Adipose tissue (tissue), 3 donors: ENCODE data around the gene ITPRID1. TPM values are rescaled to one million over a fixed set of nuclear protein-coding genes. Genes with fewer than 3 reads are reported as not detected.
"Not testable (repeated sequence)": the region's sequence is repeated elsewhere in the genome, so short reads cannot be mapped to it uniquely, and the experiment has no call there.

ENCODE experiments used
- H3K27ac ChIP-seq: one replicate; pipeline ENCODE4 v1.5.1; 2013; ENCODE audit warnings: low read depth, low read length
- WGBS, 3 donors: extraction: QIAGEN DNeasy Blood & Tissue Kit; methylation state at CpG; one replicate each; pipeline ENCODE4 v1.1.7; 2013; 5-methylcytosine and 5-hydroxymethylcytosine counted together
- polyA plus RNA-seq, 3 donors: library from polyadenylated mRNA; stranded (reverse); fragments of 200-250 nt; gene quantifications; one replicate each; pipeline ENCODE4 v1.2.3, GENCODE V29; 2013
- donor health status: healthy with polysubstance abuse.
- donor health status: Bipolar disorder and iron deficiency.
- donor health status: healthy.

ITPRID1 gene
- polyA plus RNA-seq: not detected

DNA sequence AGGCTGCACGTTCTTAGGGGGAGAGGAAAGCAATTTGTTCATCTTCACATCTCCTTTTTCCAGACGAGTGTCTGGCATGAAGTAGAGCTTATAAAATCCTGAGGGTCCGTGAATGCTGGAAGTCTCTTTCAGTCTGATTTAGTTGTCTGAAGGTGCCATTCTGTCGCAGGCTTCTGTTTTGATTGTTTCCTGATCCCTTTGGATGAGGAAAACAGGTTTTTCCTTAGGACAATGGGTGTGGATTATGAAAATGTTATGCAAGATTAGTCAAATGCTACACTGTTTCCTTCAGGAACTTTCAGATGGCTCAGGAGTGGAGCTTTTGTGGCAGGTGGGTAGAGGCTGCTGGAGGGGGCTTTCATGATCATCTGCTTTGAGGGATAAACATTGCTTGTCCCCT lies at the start of gene ITPRID1:
TSS of gene ITPRID1 (plus strand) at position 301 of the 400 bp plus-strand sequence. CDS start 38,935 bp downstream, outside the sequence.
- WGBS, 3 donors: 59 to 63% (median 62%) methylated on average over 4 of the region's 4 CpGs
- no peak within 1 kb of the TSS for H3K27ac ChIP-seq

DNA sequence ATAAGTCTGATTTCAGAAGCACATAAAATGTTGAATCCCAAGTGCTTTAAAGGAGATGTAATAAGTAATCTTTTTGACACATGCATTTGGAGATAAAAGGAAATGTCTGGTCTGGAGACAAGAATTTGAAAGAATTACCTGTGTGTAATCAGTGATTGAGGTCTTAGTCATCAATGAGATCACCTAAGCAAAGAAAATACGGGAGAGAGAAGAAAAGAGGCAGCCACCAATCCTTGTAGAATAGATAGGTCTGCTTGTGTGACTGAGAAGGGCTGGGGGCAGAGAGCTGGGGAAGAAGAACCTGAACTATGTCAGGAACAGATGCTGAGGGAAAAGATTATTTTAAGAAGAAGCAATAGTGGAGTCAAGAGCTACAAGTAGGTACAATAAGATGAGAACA lies 49.3 kb upstream of the ITPRID1 start:
- 25 to 76% (median 63%) methylated on average over 1 of the region's 1 CpG for WGBS, 3 donors
- H3K27ac ChIP-seq: no peak overlapping the region

DNA sequence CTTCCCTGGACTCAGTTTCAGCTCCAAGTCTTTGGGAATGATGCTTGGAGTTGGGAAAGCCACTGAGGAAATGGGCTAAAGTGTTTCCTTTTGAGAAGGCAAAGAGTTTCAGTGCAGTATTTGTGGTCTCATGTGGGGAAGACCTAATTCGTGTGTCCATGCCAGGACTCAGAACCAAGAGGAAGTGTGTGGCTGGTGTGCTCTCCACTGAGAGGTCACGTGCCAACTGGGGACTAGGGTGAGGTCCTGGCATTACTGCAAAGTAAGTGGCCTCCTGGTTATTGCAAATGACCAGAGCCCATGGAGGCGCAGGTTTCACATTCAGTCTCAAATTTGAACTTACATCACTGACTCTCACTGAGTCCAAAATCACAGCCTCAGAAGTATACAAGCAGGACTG lies 48.6 kb upstream of the ITPRID1 start:
- 49 to 55% (median 49%) methylated on average over 3 of the region's 3 CpGs for WGBS, 3 donors

DNA sequence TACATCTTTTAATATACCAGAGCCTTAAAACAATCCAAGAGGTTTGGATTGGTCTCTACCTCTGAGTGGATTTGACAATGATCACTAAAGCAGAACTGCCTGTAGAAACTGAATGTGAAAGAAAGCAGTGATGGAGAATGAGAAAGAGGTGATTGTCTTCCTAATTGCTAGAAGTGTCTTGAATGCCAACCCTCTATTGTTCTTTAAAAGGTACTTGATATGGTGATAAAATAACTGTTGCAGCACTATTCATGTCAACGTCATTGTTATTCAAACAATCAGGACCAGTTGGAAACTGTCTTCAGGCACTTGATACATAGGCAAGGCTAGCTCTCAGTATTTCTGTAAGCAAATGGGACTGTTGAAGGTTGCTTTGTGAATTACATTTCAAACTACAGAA lies 47.9 kb upstream of the ITPRID1 start:
- 31 to 45% (median 36%) methylated on average over 1 of the region's 1 CpG for WGBS, 3 donors
- no peak overlapping the region for H3K27ac ChIP-seq

More for the DNA sequence above, 48.6 kb upstream of the ITPRID1 start:
- H3K27ac ChIP-seq: no peak overlapping the region

DNA sequence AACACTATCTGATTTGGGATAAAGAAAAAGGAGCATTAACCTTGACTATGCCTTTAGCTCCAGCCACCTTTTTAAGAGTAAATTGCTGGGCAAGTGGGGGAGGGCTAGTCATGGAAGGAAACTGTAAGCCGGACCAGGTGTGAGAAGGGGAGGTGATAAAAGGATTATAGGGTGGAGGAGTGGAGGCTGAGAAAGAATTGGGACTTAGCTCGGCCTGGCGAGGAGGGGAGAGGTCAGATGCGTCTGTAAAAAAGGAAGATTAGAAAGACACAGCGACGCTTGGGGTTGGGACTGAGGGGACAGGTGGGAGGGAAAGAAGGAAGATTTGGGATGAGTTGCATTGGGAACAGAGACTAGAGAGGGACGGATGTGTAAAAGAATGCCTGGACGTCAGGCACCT lies 43.0 kb upstream of the ITPRID1 start:
- WGBS, 3 donors: 58 to 69% (median 66%) methylated on average over 8 of the region's 8 CpGs
- H3K27ac ChIP-seq: not testable (repeated sequence)

DNA sequence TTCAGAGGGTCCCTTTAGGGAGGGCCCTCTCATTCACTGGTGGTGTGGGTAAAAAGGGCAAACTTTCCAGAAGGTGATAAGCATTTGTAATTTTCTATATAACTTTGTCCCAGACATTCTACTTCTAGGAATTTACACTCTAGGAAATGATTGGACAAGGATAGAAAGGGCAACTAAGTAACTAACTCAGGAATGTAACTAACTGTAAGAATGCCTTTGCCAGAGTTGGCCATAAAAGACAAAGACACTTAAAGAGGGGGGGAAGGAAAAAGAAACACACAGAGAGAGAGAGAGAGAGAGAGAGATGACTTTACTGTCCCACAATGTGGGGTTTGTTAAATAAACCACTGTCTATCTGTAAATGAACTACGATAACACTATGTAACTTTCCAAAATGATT lies 38.5 kb upstream of the ITPRID1 start:
- WGBS, 3 donors: 57 to 74% (median 67%) methylated on average over 1 of the region's 1 CpG
- H3K27ac ChIP-seq: no peak overlapping the region

DNA sequence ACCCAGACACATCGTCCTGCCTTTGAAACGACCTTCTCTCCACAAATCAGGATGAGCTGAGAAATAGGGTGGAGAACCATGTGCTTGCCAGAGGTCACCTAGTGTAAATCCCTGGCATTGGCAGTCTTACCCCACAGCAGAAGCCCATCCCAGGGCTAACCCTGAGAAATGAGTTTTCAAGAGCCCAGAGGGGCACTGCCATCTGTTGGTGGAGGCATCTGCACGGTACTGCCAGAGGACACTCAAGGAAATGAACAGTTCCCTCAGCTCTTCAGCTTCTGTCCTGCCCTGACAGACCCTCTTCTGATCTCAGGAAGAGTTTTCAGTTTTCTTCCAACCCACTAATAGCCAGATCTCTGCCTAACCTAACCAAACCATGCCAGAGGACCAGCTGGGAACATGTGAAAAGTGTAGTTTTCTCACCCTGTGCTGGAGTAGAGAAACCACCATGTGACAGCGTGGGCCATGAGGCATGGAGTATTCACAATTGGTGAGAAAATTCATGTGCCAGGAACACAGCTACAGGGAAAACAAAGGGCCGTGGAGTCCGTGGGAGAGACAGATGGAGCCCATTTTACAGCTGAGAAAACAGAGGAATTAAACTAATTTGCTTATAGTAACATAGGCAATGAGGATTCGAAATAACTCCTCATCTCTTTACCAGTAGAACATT lies 37.7 kb upstream of the ITPRID1 start:
- H3K27ac ChIP-seq: no peak overlapping the region
- 80 to 87% (median 86%) methylated on average over 7 of the region's 7 CpGs for WGBS, 3 donors

DNA sequence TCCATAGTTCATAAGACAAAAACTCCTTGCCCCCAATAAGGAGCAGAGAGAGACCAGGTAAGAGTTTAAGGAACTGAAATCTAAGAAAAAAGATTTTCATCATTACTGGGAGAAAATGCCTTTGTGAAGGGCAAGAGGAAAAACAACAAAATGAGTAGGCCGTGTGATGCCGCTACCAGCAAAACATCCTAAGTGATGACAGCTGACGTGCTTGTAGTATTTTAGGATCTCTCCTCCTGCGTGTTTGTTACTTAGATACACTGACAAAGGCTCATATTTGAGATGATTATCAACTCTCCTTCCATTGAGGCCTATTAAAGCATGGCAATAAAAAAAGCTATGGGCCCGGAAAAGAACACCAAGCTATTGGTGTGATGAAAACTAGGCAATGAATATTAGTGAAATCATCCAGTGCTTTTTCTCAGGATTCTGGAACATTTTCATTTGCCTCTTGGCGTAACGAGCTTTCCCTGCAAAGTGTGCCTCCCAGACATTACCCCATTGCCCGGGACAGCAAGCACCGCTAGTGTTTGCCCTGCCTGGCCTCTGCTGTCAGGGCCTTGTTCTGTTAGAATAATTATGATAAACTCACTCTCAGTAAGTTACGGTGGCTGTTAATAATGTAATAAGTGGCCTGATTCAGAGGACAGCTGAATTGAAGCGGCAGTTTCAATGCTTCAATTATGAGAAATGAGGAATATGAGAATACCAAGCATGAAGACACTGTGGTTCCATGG lies 36.8 kb upstream of the ITPRID1 start:
- WGBS, 3 donors: 89 to 95% (median 92%) methylated on average over 11 of the region's 11 CpGs
- H3K27ac ChIP-seq: no peak overlapping the region

DNA sequence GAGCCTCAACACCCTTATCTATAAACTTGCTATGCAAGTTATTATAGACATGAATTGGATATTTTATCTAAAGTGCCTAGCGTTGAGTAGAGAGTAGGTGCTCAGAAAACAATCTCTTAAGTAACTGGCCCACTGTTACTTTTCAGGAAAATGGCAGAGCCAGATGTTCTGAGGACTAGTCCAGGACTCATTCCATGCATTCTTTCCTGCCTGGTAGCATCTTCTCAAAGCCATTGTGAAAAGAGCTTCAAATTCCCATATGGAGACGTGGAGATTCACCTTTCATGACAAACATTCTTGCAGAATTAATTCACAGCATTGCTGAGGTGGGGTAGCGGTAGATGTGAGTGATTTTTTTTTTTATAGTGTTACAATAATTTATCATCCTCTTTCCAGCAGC lies 35.9 kb upstream of the ITPRID1 start:
- 52 to 62% (median 54%) methylated on average over 3 of the region's 3 CpGs for WGBS, 3 donors
- no peak overlapping the region for H3K27ac ChIP-seq

DNA sequence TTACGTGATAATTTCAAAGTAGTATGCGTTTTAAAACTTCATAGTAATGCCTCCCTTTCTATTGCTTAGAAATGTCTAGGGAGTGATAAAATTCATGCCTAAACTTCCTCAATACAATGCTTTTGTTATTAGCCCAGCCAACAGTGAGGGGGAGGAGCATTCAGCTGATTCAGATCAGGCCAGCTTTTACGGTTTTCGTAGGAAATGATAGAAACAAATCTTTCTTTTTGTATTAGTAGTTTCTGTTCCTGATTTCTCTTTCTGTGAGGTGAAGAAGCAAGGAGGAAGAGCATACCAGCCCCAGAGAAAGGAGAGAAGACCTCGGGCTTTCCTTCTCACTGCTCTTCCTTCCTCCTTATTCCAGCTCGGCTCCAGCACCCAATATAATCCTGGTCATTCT lies 35.2 kb upstream of the ITPRID1 start:
- H3K27ac ChIP-seq: no peak overlapping the region
- 19 to 29% (median 22%) methylated on average over 6 of the region's 6 CpGs for WGBS, 3 donors

DNA sequence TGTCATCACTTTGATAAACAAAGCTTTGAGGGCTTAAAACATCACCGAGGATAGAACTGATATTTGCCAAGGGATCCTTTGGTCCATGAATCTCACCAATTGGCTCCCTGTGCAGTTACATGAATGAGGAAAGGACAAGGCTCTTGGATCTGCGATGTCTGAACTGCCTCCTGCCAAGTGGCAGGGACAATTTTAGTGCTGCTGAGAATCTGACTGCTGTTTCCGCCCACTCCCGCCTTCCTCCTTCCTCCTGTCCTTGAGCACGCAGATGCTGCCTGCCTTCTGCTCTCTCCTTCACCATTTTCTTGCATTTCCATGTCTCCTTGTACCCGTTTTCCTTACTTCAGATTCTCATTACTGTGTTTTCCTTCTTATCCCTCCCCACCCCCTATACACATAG lies 26.8 kb upstream of the ITPRID1 start:
- H3K27ac ChIP-seq: no peak overlapping the region
- 60 to 71% (median 68%) methylated on average over 6 of the region's 6 CpGs for WGBS, 3 donors

DNA sequence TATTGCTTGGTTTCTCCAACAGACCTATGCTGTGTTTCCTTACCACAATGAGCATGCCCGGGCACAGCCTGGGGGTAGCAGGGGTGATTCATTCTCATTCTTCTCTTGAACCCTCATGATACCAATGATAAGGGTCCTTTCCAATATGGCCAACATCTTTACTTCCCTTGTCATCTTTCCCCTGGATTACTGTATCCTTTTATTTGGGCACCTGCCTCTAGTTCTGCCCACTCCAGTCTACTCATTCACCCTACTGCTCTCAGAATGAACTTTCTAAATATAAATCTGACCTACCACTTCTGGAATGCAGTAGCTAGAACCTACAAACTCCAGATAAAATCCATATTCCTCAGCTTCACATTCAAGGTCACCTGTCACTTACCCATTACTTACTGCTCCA lies 26.4 kb upstream of the ITPRID1 start:
- WGBS, 3 donors: 83 to 88% (median 86%) methylated on average over 1 of the region's 1 CpG
- H3K27ac ChIP-seq: no peak overlapping the region

DNA sequence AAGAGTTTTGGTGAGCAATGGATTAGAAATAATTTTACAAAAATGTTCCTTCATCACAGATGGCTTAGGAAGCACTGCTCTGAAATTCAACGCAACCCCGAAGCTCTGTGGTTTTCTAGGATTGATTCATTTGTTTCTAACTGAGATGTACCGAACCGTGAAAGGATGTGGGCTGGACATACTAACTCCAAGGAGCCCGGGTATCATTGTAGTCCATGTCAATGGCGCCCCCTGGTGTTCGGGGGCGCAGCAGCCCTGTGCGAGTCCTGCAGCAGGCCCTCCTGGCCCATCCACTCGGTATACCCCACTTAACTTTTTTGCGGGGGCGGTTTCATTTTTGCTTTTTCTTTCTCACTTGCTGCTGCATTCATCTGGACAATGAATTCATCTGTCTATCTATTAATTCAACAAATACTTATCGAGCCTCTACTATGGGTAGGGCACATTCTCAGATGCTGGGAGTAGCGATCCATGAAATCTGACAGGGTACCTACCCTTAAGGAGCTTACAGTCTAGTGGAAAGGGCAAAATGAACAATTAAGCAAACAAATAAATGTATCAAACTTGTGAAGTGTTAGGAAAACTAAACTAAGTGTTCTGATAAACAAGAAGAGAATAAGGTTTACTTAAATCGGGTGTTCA lies 25.2 kb upstream of the ITPRID1 start:
- no peak overlapping the region for H3K27ac ChIP-seq
- WGBS, 3 donors: 41 to 43% (median 43%) methylated on average over 15 of the region's 15 CpGs

DNA sequence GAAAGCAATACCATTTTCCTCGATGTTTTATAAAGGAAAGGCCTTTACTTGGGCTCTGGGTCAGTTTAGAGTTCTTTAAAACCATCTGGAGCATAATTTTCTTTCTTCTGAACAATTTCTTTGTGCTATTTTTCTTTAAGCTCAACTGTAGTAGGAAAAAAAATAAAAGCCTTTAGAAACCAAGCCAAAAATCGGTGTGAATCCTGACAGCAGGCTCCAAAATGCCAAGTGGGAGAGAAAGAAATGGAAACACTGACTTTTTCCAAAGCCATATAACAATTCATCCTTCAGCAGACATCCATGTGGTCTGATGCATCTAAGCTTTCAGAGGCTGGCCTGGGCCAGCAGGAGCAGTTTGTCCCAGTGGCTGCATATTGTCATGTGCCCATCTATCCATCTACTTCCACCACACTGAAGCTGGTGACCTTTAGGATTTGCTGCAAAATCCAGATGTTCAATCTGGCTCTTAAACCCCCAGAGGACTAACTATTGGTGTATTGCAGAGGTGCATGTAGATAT lies 23.0 kb upstream of the ITPRID1 start:
- H3K27ac ChIP-seq: no peak overlapping the region
- 36 to 53% (median 48%) methylated on average over 2 of the region's 2 CpGs for WGBS, 3 donors

DNA sequence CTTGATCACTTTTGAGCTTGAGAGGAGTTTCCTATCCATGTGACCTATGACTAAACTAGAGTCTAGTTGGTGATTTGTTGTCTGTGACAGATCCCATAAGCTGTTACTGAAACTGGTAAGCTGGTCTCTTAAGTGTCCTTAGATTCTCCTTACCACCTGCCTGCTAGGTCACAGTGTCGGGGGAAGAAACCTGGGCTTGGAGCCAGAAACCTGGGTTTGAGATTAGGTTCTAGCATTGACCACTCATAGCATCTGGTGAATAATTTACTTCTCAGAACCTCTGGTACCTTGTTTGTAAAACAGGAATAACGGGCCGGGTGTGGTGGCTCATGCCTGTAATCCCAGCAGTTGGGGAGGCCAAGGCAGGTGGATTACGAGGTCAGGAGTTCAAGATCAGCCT lies 21.8 kb upstream of the ITPRID1 start:
- no peak overlapping the region for H3K27ac ChIP-seq
- WGBS, 3 donors: 58 to 90% (median 87%) methylated on average over 4 of the region's 4 CpGs

DNA sequence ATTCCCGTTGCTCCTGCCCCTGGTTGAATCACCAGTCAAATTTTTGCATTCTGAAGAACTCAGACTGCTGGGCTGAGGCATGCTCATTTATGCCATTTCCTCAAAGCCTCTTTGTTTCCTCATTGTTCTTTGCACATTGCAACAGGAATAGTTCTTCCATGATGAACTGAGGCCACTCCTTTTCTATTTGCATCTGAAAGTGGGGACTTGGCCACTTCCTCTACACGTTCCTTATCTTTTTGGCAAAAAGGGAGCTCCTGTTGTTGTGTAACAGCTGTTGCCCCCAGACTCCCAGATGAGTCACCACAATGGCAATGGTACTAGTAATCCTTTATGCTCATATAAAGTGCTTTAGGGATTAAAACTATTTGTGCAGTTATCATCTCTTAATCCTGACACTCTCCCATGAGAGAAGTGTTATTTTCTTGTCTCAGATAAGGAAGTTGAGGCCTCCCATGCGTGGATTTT lies 20.1 kb upstream of the ITPRID1 start:
- no peak overlapping the region for H3K27ac ChIP-seq
- 27 to 33% (median 30%) methylated on average over 3 of the region's 3 CpGs for WGBS, 3 donors

DNA sequence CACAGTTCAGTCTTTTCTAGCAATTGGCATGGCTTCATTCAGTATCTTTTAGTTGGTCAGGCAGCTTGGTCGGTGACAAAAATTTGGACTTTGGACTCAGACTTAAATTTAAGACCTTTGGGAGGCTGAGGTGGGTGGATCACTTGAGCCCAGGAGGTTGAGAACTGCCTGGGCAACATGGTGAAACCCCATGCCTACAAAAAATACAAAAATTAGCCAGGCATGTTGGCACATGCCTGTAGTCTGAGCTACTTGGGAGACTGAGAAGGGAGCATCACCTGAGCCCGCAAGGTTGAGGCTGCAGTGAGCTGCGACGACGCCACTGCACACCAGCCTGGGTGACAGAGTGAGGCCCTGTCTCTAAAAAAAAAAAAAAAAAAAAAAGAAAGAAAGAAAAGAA lies 19.5 kb upstream of the ITPRID1 start:
- WGBS, 3 donors: 83 to 84% (median 83%) methylated on average over 5 of the region's 5 CpGs
- no peak overlapping the region for H3K27ac ChIP-seq

DNA sequence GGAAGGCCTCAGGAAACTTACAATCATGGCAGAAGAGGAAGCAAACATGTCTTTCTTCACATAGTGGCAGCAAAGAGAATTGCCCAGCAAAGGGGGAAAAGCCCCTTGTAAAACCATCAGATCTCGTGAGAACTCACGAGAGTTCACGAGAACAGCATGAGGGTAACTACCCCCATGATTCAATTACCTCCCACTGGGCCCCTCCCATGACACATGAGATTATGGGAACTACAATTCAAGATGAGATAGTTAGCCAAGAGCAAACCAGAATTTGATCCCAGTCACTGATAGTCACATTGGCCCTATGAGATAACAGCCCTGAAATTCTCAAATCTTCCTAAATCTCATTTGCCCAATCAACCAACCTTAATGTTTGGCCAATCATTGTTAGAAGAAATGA lies 18.2 kb upstream of the ITPRID1 start:
- 85 to 91% (median 89%) methylated on average over 3 of the region's 3 CpGs for WGBS, 3 donors
- H3K27ac ChIP-seq: no peak overlapping the region

DNA sequence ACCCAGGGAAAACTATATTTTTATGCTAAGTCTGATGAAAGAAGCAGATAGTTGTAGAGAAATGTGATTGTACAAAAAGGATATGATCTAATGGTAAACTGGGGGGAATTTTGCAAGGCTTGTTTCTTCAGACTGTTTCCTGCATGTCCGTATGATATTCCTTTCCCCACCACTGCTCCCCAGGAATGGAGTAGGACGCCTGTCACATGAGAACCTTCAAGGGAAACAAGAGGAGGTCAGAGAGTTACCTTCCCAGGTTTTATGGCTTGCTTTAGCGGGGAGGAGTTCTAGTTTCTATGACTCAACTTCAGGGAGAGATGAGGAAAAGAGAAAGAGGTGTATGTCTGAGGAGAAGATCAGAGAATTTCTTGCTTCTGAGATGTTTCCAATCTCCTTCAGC lies 16.4 kb upstream of the ITPRID1 start:
- WGBS, 3 donors: 42 to 60% (median 45%) methylated on average over 3 of the region's 3 CpGs
- no peak overlapping the region for H3K27ac ChIP-seq
